ENCODE measurements around the gene RUNX2.

GRCh38 chr6:45563041-45563440 is 234.9 kb downstream of the RUNX2 start:
- TF ChIP-seq CTCF (IDR thresholded peaks at IDR 0.05 in 4 of 5, conservative IDR thresholded peaks at IDR 0.05 in 1 of 5) (no peak), POLR2A (IDR thresholded peaks at IDR 0.05) (no peak)

All from gastrocnemius medialis (tissue), 4 donors.